Loucy (cell line): ENCODE results near the gene RIMBP2.

Experiments used
- H2AFZ ChIP-seq: fragments of 200-600 bp; sonication (generic); 2 replicates; pipeline ENCODE4 v1.6.0; 2016; ENCODE audit warnings: antibody characterized with exemption, mild to moderate bottlenecking, low read length, moderate library complexity
- H3F3A ChIP-seq: fragments of 200-600 bp; 2 replicates; pipeline ENCODE4 v1.6.0; 2016; ENCODE audit warnings: antibody characterized with exemption, low read depth, mild to moderate bottlenecking
- H3K27me3 ChIP-seq: fragments of 200-600 bp; sonication (generic); 2 replicates; pipeline ENCODE4 v1.6.1; 2014; ENCODE audit warnings: low read length, mild to moderate bottlenecking; ENCODE audit not compliant: insufficient read depth, poor library complexity, severe bottlenecking
- H3K36me3 ChIP-seq: fragments of 200-600 bp; sonication (generic); 2 replicates; pipeline ENCODE4 v1.6.1; 2016; ENCODE audit warnings: low read length; ENCODE audit not compliant: insufficient read depth
- H3K4me1 ChIP-seq: fragments of 200-600 bp; sonication (generic); 2 replicates; pipeline ENCODE4 v1.5.1; 2014; ENCODE audit warnings: low read length, mild to moderate bottlenecking; ENCODE audit not compliant: insufficient read depth, poor library complexity, severe bottlenecking
- H3K4me2 ChIP-seq: fragments of 200-600 bp; sonication (generic); 2 replicates; pipeline ENCODE4 v1.6.0; 2014; ENCODE audit warnings: antibody characterized with exemption, low read length, low read depth, mild to moderate bottlenecking; ENCODE audit not compliant: poor library complexity, severe bottlenecking
- H3K4me3 ChIP-seq: fragments of 200-600 bp; sonication (generic); 2 replicates; pipeline ENCODE4 v1.5.1; 2014; ENCODE audit warnings: low read length, mild to moderate bottlenecking, mixed read lengths; ENCODE audit not compliant: poor library complexity, severe bottlenecking
- H3K79me2 ChIP-seq: fragments of 200-600 bp; sonication (generic); 2 replicates; pipeline ENCODE4 v1.6.1; 2014; ENCODE audit warnings: low read length; ENCODE audit not compliant: insufficient read depth
- H3K9ac ChIP-seq: fragments of 200-600 bp; sonication (generic); 2 replicates; pipeline ENCODE4 v1.6.0; 2014; ENCODE audit warnings: mild to moderate bottlenecking, low read depth, low read length, moderate library complexity; ENCODE audit not compliant: poor library complexity, severe bottlenecking
- H3K9me2 ChIP-seq: fragments of 200-600 bp; sonication (generic); replicated peaks from 2 replicates; pipeline ENCODE4 v1.6.1; 2016; ENCODE audit warnings: low read depth, low read length, mixed read lengths
- H3K9me3 ChIP-seq: fragments of 200-600 bp; sonication (generic); 2 replicates; pipeline ENCODE4 v1.6.1; 2014; ENCODE audit warnings: mild to moderate bottlenecking, antibody characterized with exemption, low read length, low read depth; ENCODE audit not compliant: insufficient read depth
- H4K20me1 ChIP-seq: fragments of 200-600 bp; sonication (generic); 2 replicates; pipeline ENCODE4 v1.6.0; 2014; ENCODE audit warnings: antibody characterized with exemption, low read length, mild to moderate bottlenecking; ENCODE audit not compliant: insufficient read depth, poor library complexity, severe bottlenecking
- CTCF ChIP-seq: fragments of 200-600 bp; sonication (generic); conservative IDR thresholded peaks from 2 replicates; pipeline ENCODE4 v1.5.1; 2014; ENCODE audit warnings: mild to moderate bottlenecking, antibody characterized with exemption, low read length
- EZH2phosphoT487 ChIP-seq: fragments of 200-600 bp; IDR thresholded peaks from 2 replicates; pipeline ENCODE4 v1.6.1; 2018; ENCODE audit warnings: antibody characterized with exemption, mild to moderate bottlenecking, moderate library complexity, borderline replicate concordance

RIMBP2 gene

GRCh38 chr12:130574402-130574801, 141.7 kb downstream of the RIMBP2 start:
- Histone ChIP-seq H3K9ac (no peak overlapping the region), H2AFZ (no peak overlapping the region), H4K20me1 (no peaks in the 10 kb centered on the region), H3K4me3 (no peak overlapping the region), H3K79me2 (no peaks in the 10 kb centered on the region), H3K27me3 (no peaks in the 10 kb centered on the region), H3K4me1 (no peaks in the 10 kb centered on the region), H3K9me2 (no peaks in the 10 kb centered on the region), H3K36me3 (no peaks in the 10 kb centered on the region), H3K4me2 (no peak overlapping the region), H3K9me3 (peaks cover 3% of the 10 kb centered on the region; the same call in 1 of the 2 replicates), H3F3A (no peaks in the 10 kb centered on the region)
- TF ChIP-seq CTCF (no peak), EZH2phosphoT487 (no peak)

GRCh38 chr12:130573766-130574165, 142.3 kb downstream of the RIMBP2 start:
- H2AFZ ChIP-seq, result no peak overlapping the region
- no peaks in the 10 kb centered on the region for H3K4me1 ChIP-seq
- H3K4me2 ChIP-seq, result no peak overlapping the region
- H4K20me1 ChIP-seq, result no peaks in the 10 kb centered on the region
- H3K9me3 ChIP-seq, result peaks cover 3% of the 10 kb centered on the region; the same call in 1 of the 2 replicates
- H3F3A ChIP-seq, result no peaks in the 10 kb centered on the region
- no peak for TF ChIP-seq CTCF
- no peak for TF ChIP-seq EZH2phosphoT487
- H3K4me3 ChIP-seq, result no peak overlapping the region
- no peaks in the 10 kb centered on the region for H3K36me3 ChIP-seq
- no peaks in the 10 kb centered on the region for H3K27me3 ChIP-seq
- no peaks in the 10 kb centered on the region for H3K9me2 ChIP-seq
- no peak overlapping the region for H3K9ac ChIP-seq
- no peaks in the 10 kb centered on the region for H3K79me2 ChIP-seq

- Histone ChIP-seq H3K79me2 (no peaks in the 10 kb centered on the region), H3F3A (no peaks in the 10 kb centered on the region), H3K4me1 (no peaks in the 10 kb centered on the region), H3K9ac (no peak overlapping the region), H3K36me3 (no peaks in the 10 kb centered on the region), H3K9me3 (peaks cover 3% of the 10 kb centered on the region; the same call in 1 of the 2 replicates), H3K4me3 (no peak overlapping the region), H2AFZ (no peak overlapping the region), H3K27me3 (no peaks in the 10 kb centered on the region), H3K9me2 (no peaks in the 10 kb centered on the region), H4K20me1 (no peaks in the 10 kb centered on the region), H3K4me2 (no peak overlapping the region)
- TF ChIP-seq CTCF (no peak), EZH2phosphoT487 (no peak)
Measured at GRCh38 chr12:130573235-130573634, 142.9 kb downstream of the RIMBP2 start.
